HCT116 (cell line): ENCODE data around the gene CEACAM18. TPM values are rescaled to one million over a fixed set of nuclear protein-coding genes. Genes with fewer than 3 reads are reported as not detected.

Source experiments
- ATAC-seq: fragments of 200-7000 bp; cut with Tn5 transposase; 2 replicates; pipeline ENCODE4 v1.9.1; 2020; ENCODE audit warnings: mild to moderate bottlenecking, moderate library complexity
- BruUV-seq: library from RNA; stranded (reverse); fragments of 400-500 nt; replicated peaks from 2 replicates; lab custom pipeline; 2021; lab: Mats Ljungman, UMichigan
- CTCF ChIA-PET: fragments of 300-600 bp; sonication (Branson Sonifier 250); formaldehyde crosslinking; loops from one replicate; lab custom pipeline; 2021; ENCODE audit warnings: antibody characterized with exemption; lab: Charles Lee
- POLR2A ChIA-PET: fragments of 300-600, 350-600 bp; sonication (Branson Sonifier 250); formaldehyde crosslinking; loops from one replicate; lab custom pipeline; 2021; ENCODE audit warnings: antibody characterized with exemption; lab: Charles Lee
- RAD21 ChIA-PET, 2 experiments: fragments of 300-600 bp; sonication (Branson Sonifier 250); formaldehyde crosslinking; loops; one replicate each; lab custom pipeline; 2023; ENCODE audit warnings: low total read pairs in 2 of 2; ENCODE audit not compliant: uncharacterized antibody in 2 of 2, unreplicated experiment in 2 of 2, low non-redundant PET in 1 of 2; lab: Charles Lee
- DNase-seq: peaks from one replicate; pipeline ENCODE4 v3.0.0-alpha.2; 2010; ENCODE audit warnings: low read depth, low spot score
- H2AFZ ChIP-seq: fragments of 200-600 bp; shearing (Covaris generic), sonication (generic); 2 replicates; pipeline ENCODE4 v1.6.1; 2017; ENCODE audit warnings: low read depth, mixed run types, mixed read lengths, antibody characterized with exemption, low read length; ENCODE audit not compliant: poor library complexity, severe bottlenecking
- H3K27ac ChIP-seq: 2 replicates; pipeline ENCODE4 v1.5.1; 2012; ENCODE audit warnings: low read depth, low read length
- H3K27me3 ChIP-seq: fragments of 200-600 bp; sonication (generic); 2 replicates; pipeline ENCODE4 v1.6.1; 2016; ENCODE audit warnings: mixed run types, low read length, mixed read lengths; ENCODE audit not compliant: insufficient read depth
- H3K36me3 ChIP-seq, 2 experiments: fragments of 200-500 bp in 1 of 2; fragments of 200-600 bp in 1 of 2; sonication (Bioruptor generic) in 1 of 2; sonication (generic) in 1 of 2; 2 replicates each; pipeline versions ENCODE4 v1.5.1 to v1.6.1; 2014 to 2016; ENCODE audit warnings: low read length in 2 of 2, inconsistent platforms in 1 of 2, mixed read lengths in 1 of 2, mixed run types in 1 of 2; ENCODE audit not compliant: insufficient read depth in 2 of 2, control insufficient read depth in 1 of 2
- H3K4me1 ChIP-seq, 2 experiments: fragments of 200-600 bp in 1 of 2; sonication (generic) in 1 of 2; 2 replicates each; pipeline versions ENCODE4 v1.5.1 to v1.6.1; 2012 to 2017; ENCODE audit warnings: low read length in 2 of 2, inconsistent platforms in 1 of 2, mild to moderate bottlenecking in 1 of 2, mixed read lengths in 1 of 2, mixed run types in 1 of 2, moderate library complexity in 1 of 2; ENCODE audit not compliant: insufficient read depth in 2 of 2, control insufficient read depth in 1 of 2
- H3K4me2 ChIP-seq: fragments of 200-600 bp; sonication (generic); 2 replicates; pipeline ENCODE4 v1.6.1; 2017; ENCODE audit warnings: mixed run types, low read length, mixed read lengths
- H3K4me3 ChIP-seq, 2 experiments: fragments of 200-600 bp in 1 of 2; sonication (generic) in 1 of 2; replicated peaks in 1 of 2; 2 replicates each; pipeline ENCODE4 v1.5.1; 2011 to 2016; ENCODE audit warnings: low read length in 2 of 2, control low read depth in 1 of 2, low read depth in 1 of 2, mild to moderate bottlenecking in 1 of 2, mixed read lengths in 1 of 2, mixed run types in 1 of 2
- H3K79me2 ChIP-seq: fragments of 200-600 bp; sonication (generic); 2 replicates; pipeline ENCODE4 v1.6.1; 2017; ENCODE audit warnings: mild to moderate bottlenecking, mixed run types, low read length, moderate library complexity, mixed read lengths; ENCODE audit not compliant: insufficient read depth
- H3K9ac ChIP-seq: fragments of 200-600 bp; sonication (generic); 2 replicates; pipeline ENCODE4 v1.6.1; 2016; ENCODE audit warnings: low read length, mixed read lengths
- H3K9me2 ChIP-seq: fragments of 200-600 bp; sonication (generic), shearing (Covaris generic); 2 replicates; pipeline ENCODE4 v1.6.1; 2017; ENCODE audit warnings: mixed run types, mild to moderate bottlenecking, moderate library complexity; ENCODE audit not compliant: insufficient read depth
- H3K9me3 ChIP-seq, 2 experiments: fragments of 200-500 bp in 1 of 2; fragments of 200-600 bp in 1 of 2; sonication (Bioruptor generic) in 1 of 2; sonication (generic) in 1 of 2; 2 replicates each; pipeline ENCODE4 v1.6.1; 2014 to 2017; ENCODE audit warnings: low read length in 2 of 2, mixed read lengths in 2 of 2, inconsistent platforms in 1 of 2, low read depth in 1 of 2, mild to moderate bottlenecking in 1 of 2, mixed run types in 1 of 2, moderate library complexity in 1 of 2; ENCODE audit not compliant: control insufficient read depth in 1 of 2, insufficient read depth in 1 of 2
- H4K20me1 ChIP-seq: fragments of 200-600 bp; sonication (generic), shearing (Covaris generic); 2 replicates; pipeline ENCODE4 v1.6.1; 2017; ENCODE audit warnings: mixed run types, mild to moderate bottlenecking, moderate library complexity; ENCODE audit not compliant: insufficient read depth
- CBX3 ChIP-seq: IDR thresholded peaks from 2 replicates; pipeline ENCODE4 v1.6.1; 2012; ENCODE audit warnings: low read depth
- CTCF ChIP-seq, 3 experiments: fragments of 200-600 bp in 1 of 3; sonication (generic) in 1 of 3; IDR thresholded peaks in 2 of 3; conservative IDR thresholded peaks in 1 of 3; 2 replicates each; pipeline ENCODE4 v1.5.1; 2012 to 2017; ENCODE audit warnings: low read depth in 2 of 3, low read length in 2 of 3, antibody characterized with exemption in 1 of 3, borderline replicate concordance in 1 of 3, control low read depth in 1 of 3, mild to moderate bottlenecking in 1 of 3, mixed read lengths in 1 of 3, mixed run types in 1 of 3, moderate library complexity in 1 of 3; ENCODE audit not compliant: insufficient read depth in 1 of 3
- ELF1 ChIP-seq: IDR thresholded peaks from 2 replicates; pipeline ENCODE4 v1.6.1; 2012; ENCODE audit warnings: low read depth, borderline replicate concordance
- EZH2phosphoT487 ChIP-seq: fragments of 200-600 bp; IDR thresholded peaks from 2 replicates; pipeline ENCODE4 v1.6.1; 2018; ENCODE audit warnings: antibody characterized with exemption, borderline replicate concordance
- FOSL1 ChIP-seq: IDR thresholded peaks from 2 replicates; pipeline ENCODE4 v1.6.1; 2012; ENCODE audit warnings: low read depth
- JUND ChIP-seq: IDR thresholded peaks from 2 replicates; pipeline ENCODE4 v1.6.1; 2012
- REST ChIP-seq: IDR thresholded peaks from 2 replicates; pipeline ENCODE4 v1.6.1; 2012; ENCODE audit warnings: low read depth
- SRF ChIP-seq: IDR thresholded peaks from 2 replicates; pipeline ENCODE4 v1.6.1; 2012; ENCODE audit warnings: low read depth
- YY1 ChIP-seq: IDR thresholded peaks from 2 replicates; pipeline ENCODE4 v1.6.1; 2011; ENCODE audit warnings: low read length, low read depth, moderate library complexity, mild to moderate bottlenecking; ENCODE audit not compliant: insufficient replicate concordance; ENCODE audit errors: extremely low read depth
- ZFX ChIP-seq: fragments of 450-650 bp; IDR thresholded peaks from 2 replicates; pipeline ENCODE4 v1.6.1; 2017
- intact Hi-C: fragments of 100-400 bp; cut with micrococcal nuclease; formaldehyde crosslinking; loops from 2 replicates; pipeline ENCODE4 v1.10.0; 2022
- total RNA-seq: library from RNA; stranded (reverse); gene quantifications from one replicate; pipeline ENCODE4 v1.2.1, GENCODE V29; 2021; ENCODE audit not compliant: unreplicated experiment

The CEACAM18 gene
- total RNA-seq, 1 experiment from 2014 or later = not detected

- H3K4me3 ChIP-seq = no peak overlapping the region
- peaks cover 4 to 13% of the 10 kb centered on the region in 2 experiments; a peak in 2 of 4 replicates for H3K4me1 ChIP-seq
- H3K27ac ChIP-seq = no peak overlapping the region
- H3K4me2 ChIP-seq = no peak overlapping the region
- intact Hi-C loops = no loop called here
- no peak overlapping the region for H2AFZ ChIP-seq
- H3K79me2 ChIP-seq = no peaks in the 10 kb centered on the region
- ATAC-seq = no peak
- CTCF ChIA-PET = interaction anchor here (1.1 to 5.3 kb wide), 2 partner anchors 181 to 185 kb away, joined by 3 to 35 read pairs; no protein-coding TSS in a partner anchor
- H3K27me3 ChIP-seq = peaks cover 3% of the 10 kb centered on the region; the same call in 1 of the 2 replicates
- BruUV-seq = no TSS peak
- no peaks in the 10 kb centered on the region for H3K9me2 ChIP-seq
- RAD21 ChIA-PET = no interaction called here
- POLR2A ChIA-PET = no interaction called here
- H4K20me1 ChIP-seq = no peaks in the 10 kb centered on the region
- DNase-seq = no peak
- H3K9me3 ChIP-seq = no peaks in the 10 kb centered on the region
- no peak overlapping the region for H3K9ac ChIP-seq
- H3K36me3 ChIP-seq = no peaks in the 10 kb centered on the region
- no peak for TF ChIP-seq ELF1
- no peak for TF ChIP-seq EZH2phosphoT487
- TF ChIP-seq SRF = no peak
- no peak for TF ChIP-seq CTCF (IDR thresholded peaks at IDR 0.05 in 2 of 3, conservative IDR thresholded peaks at IDR 0.05 in 1 of 3; ENCODE audit: borderline replicate concordance in 1 of 3, insufficient read depth in 1 of 3, low read depth in 2 of 3, low read length in 2 of 3)
- TF ChIP-seq ZFX = no peak
- no peak for TF ChIP-seq YY1
- TF ChIP-seq JUND = no peak
- no peak for TF ChIP-seq CBX3
Observed at GRCh38 chr19:51476164-51476563, 2.2 kb upstream of the CEACAM18 start.

- Histone ChIP-seq H3K9me2 (no peaks in the 10 kb centered on the region), H3K27ac (no peak overlapping the region), H3K9ac (no peak overlapping the region), H3K4me1 (peaks cover 4 to 13% of the 10 kb centered on the region in 2 experiments; a peak in 2 of 4 replicates), H3K36me3 (no peaks in the 10 kb centered on the region), H3K27me3 (peaks cover 7% of the 10 kb centered on the region; the same call in 1 of the 2 replicates), H3K4me3 (no peak overlapping the region), H3K79me2 (no peaks in the 10 kb centered on the region), H2AFZ (no peak overlapping the region), H4K20me1 (no peaks in the 10 kb centered on the region), H3K4me2 (no peak overlapping the region), H3K9me3 (no peaks in the 10 kb centered on the region)
- BruUV-seq = no TSS peak
- CTCF ChIA-PET = no interaction called here
- DNase-seq (no peak), ATAC-seq (no peak)
- RAD21 ChIA-PET = no interaction called here
- intact Hi-C loops = no loop called here
- POLR2A ChIA-PET = no interaction called here
- TF ChIP-seq FOSL1 (no peak), ELF1 (no peak), REST (no peak)
Observed at GRCh38 chr19:51477344-51477743, 995 bp upstream of the CEACAM18 start.
